Activated CD4-positive, CD25-positive, alpha-beta regulatory T cell (primary cell): ENCODE data around the gene SRP54.
"Not testable (repeated sequence)": the region's sequence is repeated elsewhere in the genome, so short reads cannot be mapped to it uniquely, and the experiment has no call there.

Experiments used
- DNase-seq, 4 experiments: peaks; one replicate each; lab custom pipeline; 2025; lab: John Stamatoyannopoulos, UW

SRP54 gene

DNA sequence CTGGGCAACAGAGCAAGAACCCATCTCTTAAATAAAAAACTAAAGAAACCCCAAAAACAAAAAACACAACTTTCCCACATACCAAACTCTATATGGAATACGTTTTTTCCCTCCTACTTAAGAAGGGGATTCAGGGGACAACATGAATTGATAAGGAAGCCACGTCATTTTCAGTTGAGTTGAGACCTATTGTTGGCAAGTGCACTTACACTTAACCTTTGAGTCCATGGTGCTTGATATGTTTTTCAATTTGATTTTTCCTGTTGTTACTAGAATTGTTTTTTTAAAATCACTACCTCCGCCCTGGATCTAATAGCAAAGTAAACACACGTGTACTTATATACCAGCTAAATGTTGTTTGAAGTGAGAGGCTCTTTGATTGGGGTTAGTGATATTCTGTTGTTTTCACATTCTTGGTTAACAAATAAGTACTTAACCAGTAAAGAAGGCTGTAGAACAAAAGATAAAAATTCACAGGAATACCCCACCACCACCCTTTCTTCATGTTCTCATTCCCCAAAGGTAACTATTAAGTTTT, 65.3 kb downstream of the SRP54 start:
- DNase-seq = no peak

DNA sequence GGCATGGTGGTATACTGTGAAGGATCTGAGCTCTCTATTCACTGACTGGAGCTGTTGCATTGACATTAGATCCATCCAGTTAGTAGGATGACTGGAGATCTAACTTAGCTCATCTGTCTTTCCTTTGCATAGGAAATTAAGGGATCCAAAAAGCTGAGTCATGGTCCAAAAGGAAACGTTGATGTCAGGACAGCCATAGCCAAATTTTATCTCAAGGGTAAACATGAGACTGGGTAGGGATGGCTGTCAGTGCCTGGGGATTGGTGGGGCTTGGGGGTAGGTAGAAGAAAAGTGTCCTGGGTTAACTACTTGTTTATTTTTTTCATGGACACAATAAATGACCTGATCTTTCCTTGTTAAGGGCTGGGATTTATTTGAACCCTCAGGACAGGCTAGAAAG, 67.9 kb downstream of the SRP54 start:
- DNase-seq = no peak

DNA sequence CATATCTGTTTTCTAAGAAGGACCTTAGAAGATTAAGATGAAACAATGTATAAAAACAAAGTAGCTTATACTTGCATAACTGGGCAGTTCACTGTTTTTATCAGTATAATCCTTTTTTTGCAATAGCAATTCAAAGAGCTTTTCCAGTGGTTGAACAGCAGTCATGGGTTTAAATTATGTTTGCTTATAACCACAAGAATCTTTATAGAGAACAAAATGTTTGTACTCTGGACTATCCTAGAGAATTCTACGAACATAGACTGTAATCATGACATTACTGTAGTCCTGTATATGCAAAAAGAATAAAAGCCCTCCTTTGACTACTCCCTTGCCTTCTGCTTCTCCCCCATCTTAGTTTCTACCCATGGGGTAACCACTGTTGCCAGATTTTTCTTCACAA, 69.0 kb downstream of the SRP54 start:
- DNase-seq = no peak

DNA sequence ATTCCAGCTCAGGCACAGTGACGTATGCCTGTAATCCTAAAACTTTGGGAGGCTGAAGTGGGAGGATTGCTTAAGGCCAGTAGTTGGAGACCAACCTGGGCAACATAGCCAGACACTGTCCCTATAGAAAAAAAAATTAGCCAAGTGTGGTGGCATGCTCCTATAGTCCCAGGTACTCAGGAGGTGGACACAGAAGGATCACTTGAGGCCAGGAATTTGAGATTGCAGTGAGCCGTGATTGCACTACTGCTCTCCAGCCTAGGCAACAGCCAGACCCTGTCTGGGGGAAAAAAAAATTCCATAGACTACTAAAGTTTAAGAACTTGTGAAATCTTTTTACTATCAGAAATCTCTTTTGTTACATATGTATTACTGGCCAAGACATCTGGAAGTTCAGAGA, 69.8 kb downstream of the SRP54 start:
- DNase-seq = no peak

DNA sequence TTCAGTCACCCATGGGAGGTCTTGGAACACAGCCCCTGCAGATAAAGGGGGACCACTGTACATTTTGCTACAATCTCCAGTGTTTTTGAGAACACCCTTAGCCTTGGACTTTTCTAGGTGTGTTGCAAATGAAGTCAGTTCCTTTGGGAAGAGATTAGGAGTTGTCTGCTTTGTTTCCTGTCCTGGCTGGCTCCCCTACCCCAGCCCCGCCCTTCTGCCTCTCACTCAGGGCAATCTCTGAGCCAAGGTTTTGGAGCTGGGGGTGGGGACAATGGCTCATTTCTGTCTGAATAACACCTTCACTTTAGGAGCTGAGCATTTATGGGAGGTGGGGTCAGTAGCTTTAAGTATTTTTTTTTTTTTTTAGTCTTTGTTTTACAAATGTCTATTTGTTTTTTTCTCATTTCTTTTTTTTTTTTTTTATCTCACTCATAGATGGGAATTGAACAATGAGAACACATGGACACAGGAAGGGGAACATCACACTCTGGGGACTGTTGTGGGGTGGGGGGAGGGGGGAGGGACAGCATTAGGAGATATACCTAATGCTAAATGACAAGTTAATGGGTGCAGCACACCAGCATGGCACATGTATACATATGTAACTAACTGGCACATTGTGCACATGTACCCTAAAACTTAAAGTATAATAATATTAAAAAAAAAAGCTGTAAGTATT, 78.5 kb downstream of the SRP54 start:
- not testable (repeated sequence) for DNase-seq

DNA sequence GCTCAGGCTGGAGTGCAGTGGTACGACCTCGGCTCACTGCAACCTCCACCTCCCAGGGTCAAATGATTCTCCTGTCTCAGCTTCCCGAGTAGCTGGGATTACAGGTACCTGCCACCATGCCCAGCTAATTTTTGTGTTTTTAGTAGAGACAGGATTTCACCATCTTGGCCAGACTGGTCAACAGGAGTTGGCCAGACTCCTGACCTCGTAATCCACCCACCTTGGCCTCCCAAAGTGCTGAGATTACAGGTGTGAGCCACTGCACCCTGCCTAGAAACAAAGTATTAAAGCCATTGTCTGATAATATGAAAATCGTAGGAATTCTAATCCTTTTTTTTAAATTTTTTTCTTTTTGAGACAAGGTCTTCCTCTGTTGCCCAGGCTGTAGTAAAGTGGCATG, 82.9 kb downstream of the SRP54 start:
- not testable (repeated sequence) for DNase-seq

DNA sequence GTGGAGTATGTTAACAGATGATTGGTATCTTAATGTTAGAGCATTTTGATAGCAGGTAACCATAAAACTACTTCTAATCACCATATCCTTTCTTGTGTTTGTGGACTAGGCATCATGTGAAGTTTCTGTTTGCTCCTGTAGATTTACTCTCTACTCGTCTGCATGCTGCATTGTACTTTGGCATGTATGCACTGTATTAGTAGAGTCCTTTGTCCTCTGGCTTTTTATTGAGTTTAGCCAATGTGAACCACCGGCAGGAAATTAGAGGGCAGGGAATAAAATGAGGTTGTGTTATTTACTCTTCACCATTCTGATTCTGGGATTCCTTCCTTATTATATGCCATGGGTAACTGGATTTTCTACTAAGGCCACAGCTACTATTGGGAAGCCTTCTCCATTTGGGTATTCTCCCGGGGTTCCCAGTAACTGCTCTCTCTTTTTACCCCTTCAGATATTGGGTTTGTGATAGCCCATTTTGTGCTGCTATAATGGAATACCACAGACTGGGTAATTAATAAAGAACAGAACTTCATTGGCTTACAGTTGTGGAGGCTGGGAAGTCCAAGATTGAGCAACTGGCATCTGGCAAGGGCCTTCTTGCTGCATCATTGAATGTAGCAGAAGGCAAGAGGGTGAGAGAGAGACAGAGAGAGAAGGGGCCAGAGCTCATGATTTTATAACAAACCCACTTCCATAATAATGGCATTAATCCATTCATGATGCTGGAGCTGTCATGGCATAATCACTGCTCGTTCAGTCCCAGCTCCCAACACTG, 85.6 kb downstream of the SRP54 start:
- DNase-seq = no peak

DNA sequence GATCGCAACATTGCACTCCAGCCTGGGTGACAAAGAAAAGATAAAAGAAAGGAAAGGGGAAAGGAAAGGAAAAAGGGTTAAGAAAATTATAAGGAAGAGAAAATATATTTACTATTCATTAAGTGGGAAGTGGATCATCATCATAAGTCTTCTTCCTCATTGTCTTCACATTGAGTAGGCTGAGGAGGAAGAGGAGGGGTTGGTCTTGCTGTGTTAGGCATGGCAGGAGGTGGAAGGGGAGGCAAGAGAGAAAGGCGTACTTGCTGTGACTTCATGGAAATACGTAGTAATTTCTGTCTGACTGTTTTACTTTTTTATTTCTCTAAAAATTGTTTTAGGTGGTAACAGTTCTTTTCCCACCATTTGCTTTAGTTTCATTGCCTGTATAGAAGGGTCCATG, 89.4 kb downstream of the SRP54 start:
- no peak for DNase-seq

DNA sequence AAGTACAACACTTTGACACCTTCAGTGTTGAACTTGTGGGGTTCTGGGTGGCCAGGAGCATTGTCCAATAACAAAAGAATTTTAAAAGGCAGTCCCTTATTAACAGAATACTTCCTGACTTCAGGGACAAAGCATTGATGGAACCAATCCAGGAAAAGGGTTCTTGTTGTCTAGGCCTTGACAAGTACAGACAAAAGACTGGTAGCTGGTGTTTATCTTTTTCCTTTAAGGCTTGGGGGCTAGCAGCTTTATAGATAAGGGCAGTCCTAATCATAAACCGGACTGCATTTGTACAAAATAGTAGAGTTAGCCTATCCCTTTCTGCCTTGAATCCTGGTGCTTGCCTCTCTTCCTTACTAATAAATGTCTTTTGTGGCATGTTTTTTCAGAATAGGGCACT, 90.7 kb downstream of the SRP54 start:
- DNase-seq = no peak

DNA sequence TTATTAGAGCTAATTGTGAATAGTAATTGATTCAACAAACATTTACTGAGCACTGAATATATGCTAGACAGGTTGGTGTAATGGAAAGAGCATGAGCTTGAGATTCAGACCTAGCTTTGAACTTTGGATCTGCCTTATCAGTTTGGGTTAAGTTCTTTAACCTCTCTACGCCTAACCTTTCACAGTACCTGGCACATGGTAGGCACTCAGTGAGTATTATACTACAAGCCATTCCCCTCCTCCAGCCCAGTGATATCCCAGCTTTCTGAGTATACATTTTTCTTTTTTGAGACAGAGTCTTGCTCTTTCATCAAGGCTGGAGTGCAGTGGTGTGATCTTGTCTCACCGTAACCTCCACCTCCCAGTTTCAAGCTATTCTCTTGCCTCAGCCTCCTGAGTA, 95.3 kb downstream of the SRP54 start:
- DNase-seq = no peak
